Measurements from ENCODE around the gene LMNTD2.

The LMNTD2 gene

DNA sequence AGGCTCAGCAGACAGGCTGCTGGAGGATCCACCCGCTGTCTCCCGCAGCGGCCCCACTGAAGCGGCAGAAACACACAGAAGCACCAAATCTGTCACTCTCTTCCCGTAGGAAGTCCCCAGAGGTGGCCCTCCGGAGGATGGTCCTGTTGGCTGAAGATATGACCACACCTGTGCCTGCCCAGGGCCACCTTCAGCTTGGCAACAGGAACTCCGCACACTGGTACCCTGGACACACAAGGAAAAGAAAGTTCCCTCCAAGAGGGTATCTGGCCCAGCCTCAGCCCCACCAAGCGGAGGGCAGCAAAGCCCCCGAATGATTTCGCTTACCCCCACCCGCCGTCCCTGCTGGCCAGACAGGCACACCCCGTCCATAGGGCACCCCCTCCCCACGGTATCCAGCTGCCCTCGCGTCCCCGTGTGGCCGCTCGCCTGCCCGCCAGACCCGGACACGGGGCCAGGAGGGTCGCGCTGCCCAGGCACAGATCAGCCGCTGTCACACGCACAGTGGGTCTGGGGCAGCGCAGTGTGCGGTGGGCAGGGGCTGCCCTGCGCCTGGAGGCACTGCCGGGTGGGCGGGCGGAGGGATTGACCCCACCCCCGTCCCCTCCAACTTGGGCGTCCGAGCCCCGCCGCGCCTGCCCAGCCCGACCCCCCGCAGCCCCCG is 7.2 kb upstream of the LMNTD2 start:
- no peak for DNase-seq

DNA sequence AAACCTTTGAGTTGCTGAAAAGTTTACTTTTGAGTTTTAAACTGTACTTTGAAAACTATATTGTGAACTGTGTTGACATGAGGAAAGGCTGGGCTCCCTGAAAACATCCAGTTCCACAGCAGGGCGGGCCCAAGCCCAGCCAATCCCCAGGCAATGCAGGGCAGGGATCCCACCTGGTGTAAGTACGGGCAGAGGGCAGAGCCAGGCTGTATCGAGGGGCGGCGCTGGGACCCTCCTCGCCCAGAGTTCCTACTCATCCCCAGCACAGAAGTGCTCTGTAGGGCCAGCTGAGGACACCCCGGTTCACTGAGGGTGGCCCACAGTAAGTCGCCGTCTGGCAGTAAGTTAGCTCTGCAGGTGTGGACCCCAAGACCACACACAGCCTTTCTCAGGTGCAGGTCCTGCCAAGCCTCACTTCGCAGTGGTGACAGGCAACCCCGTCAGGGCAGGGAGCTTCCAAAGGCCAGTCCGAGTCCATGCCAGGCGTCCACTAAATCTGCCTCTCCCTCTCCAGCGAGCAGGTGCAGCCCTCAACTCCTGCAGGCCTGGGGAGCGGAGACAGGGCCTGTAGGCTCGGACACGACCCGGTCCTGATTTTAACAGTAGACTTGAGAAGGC is 6.6 kb upstream of the LMNTD2 start:
- no peak for DNase-seq

DNA sequence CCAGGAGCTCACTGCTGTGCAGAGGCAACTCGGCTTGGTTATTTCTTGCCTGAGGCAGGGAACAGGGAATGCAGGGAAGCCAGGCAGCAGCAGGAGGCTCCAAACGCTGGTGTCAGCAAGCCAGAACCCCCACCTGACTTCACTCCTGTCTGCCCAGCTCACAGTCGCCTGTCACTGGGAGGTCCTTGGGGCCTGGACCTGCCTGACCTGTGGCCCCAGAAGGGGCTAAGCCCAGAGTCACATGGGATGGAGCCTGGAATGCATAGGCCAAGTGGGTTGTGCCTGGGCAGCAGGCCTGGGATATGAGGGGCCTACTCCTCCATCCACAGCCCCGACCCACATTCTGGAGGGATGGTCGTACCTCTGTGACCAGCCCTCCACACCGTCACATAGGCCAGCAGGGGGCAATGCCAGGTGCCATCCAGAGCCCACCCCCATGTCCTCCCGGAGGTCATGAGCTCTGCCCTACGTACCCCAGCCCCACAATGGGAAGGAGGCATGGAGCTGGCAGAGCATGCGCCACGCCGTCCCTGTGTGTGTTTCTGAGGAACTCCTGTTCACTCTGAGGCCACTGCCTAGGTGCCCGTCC is 5.5 kb upstream of the LMNTD2 start:
- no peak for DNase-seq

DNA sequence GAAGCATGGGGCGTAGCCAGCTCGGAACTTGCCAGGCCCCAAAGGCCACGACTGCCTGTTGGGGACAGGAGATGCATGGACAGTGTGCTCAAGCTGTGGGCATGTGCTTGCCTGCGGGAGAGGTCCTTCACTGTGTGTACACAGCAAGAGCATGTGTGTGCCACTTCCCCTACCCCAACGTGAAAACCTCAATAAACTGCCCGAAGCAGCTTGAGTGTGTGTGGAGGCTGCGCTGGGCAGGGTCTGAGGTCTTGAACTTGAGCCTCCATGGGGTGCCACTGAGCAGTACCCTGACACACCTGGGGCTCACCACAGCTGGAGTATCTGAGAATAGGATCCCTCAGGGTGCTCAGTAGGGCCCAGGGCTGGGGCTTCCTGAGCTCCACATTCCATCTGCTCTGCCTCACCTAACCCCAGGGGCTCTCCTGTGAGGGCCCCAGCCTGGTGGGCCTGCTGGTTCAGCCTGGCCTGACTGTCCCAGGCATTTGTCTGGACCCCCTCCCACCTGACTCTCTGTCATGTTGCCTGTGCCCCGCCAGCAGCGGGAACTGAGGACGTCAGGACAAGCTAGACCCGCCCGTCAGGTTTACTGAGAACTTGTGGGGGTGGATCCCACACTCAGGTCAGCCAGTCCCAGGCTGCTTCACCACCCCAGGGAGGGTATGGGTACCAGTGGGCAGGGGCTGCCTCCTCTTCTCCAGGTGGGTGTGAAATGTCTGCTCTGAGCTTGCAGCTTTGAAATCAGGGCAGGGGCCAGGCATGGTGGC is 3.5 kb upstream of the LMNTD2 start:
- DNase-seq: no peak

DNA sequence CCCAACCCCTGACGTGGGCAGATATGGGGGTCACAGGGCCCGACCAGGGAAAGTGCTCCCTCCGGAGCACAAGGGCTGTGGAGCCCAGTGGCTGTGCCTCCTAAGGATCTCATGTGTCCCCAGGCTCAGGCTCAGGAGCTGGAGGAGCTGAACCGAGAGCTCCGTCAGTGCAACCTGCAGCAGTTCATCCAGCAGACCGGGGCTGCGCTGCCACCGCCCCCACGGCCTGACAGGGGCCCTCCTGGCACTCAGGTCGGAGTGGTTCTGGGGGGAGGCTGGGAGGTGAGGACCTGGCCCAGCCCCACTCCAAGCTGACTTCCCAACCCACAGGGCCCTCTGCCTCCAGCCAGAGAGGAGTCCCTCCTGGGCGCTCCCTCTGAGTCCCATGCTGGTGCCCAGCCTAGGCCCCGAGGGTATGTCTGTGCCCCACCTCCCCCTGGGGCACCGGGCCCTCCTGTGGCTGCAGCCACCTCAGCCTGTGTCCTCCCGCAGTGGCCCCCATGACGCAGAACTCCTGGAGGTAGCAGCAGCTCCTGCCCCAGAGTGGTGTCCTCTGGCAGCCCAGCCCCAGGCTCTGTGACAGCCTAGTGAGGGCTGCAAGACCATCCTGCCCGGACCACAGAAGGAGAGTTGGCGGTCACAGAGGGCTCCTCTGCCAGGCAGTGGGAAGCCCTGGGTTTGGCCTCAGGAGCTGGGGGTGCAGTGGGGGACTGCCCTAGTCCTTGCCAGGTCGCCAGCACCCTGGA is 2.7 kb upstream of the LMNTD2 start:
- DNase-seq: no peak

DNA sequence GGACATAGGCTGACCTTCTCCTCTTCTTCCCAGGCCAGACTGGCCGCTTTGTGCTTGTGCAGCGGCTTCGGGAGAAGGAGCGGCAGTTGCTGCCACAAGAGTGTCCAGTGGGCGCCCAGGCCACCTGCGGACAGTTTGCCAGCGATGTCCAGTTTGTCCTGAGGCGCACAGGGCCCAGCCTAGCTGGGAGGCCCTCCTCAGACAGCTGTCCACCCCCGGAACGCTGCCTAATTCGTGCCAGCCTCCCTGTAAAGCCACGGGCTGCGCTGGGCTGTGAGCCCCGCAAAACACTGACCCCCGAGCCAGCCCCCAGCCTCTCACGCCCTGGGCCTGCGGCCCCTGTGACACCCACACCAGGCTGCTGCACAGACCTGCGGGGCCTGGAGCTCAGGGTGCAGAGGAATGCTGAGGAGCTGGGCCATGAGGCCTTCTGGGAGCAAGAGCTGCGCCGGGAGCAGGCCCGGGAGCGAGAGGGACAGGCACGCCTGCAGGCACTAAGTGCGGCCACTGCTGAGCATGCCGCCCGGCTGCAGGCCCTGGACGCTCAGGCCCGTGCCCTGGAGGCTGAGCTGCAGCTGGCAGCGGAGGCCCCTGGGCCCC is 1.6 kb upstream of the LMNTD2 start:
- no peak for DNase-seq

DNA sequence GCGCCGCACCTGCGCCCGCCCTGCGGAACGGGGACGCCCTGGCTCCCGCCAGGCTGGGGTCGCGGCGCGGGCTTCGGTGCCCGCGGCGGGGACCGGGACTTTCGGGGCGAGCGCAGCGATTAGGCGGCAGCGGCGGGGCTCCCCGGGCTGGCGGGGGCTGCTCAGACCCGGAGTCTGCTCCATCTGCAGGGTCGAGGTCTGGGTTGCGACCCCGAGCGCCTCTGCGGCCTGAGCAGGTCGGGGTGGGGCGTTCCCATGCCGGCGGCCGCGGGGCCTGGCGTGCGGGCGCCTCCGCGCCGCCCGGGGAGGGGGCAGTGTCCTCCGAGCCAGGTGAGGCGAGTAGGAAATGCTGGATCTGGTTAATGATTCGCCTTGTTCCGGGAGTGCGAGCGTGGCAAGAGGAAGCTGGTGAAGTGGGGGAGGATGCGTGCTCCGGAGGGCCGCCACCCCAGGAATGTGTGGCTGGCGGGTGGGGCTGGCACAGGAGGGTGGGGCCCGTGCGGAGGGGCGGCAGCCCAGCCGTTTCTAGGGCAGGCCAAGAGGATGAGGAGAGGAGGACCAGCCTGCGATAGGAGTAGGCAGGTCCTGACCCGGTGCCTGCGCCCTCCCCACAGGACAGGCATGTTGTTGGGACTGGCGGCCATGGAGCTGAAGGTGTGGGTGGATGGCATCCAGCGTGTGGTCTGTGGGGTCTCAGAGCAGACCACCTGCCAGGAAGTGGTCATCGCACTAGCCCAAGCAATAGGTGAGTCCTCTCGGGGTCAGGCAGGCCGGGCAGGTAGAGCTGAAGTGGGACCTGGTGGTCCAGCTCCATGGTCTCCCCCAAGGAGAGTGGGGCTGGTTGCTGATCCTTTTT is 838 bp upstream of the LMNTD2 start:
- no peak for DNase-seq

DNA sequence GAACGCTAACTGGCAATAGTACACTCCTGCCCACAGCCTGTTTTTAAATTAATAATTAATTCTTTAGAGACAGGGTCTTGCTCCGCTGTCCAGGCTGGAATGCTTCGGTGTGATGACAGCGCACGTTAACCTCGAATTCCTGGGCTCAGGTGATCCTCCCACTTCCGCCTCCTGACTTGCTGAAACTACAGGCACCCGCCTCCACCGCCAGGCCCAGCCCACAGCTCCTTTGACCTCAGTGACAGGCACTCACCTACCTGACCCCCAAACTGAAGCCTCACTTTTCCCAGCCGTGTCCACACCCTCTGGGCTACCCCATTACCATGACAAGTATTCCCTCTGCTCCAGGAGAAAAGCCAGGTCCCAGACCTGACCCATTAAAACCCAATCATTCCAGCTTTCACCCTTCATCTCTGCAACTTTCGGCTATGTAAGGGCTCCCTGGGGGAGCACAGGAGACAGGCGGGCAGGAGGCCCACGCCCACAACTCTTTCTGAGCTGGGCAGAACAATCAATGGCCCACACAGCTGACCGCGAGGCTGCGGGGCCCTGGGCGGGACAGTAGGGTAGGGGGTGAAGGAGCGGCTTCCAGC is 730 bp downstream of the LMNTD2 start:
- DNase-seq: no peak

DNA sequence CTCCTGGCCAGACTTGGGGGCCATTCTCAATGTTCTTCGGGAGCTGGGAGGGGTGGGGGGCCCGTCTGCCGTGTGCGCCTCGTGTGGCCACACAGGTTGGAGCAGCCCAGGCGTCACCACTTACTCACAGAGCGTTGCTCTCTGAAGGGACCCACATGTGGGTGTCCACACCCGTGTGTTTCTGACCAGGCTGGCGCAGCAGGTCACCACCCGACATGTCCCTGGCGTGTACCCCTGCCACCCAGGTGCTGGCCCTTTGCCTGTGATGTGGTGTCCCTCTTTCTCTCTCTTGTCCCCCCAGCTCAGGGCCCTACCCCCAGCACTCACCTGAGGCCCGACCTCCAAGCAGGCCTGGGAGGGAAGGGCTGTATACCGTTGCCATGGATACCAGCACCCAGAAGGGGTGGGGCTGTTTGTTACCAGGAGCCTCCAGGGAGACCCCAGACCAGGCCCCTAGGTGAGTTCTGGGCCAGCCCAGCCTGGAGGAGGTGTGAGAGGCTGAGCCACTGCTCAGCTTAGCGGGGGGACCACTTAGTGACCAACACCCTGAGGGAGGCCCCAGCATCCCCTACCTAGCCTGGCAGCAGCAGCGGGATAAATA is 1.4 kb downstream of the LMNTD2 start:
- no peak for DNase-seq

DNA sequence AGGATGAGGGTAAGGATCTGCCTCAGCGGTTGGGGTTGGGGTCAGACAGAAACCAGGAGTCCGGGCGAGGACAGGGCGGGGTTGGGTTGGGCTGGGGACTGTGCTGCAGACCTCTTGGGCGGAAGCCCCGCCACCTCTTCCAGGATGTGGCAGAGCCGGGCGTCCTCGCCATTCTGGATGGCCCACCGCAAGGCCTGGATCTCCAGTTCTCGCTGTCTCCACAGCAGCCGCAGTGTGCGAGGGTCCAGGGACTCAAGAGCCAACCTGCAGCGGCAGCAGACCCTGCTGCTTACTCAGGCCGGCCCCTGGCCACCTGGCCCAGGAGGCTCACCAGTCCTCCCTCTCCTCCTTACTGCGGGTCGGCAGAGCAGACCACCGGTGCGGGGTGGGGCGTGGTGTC is 2.0 kb downstream of the LMNTD2 start:
- DNase-seq: no peak

DNA sequence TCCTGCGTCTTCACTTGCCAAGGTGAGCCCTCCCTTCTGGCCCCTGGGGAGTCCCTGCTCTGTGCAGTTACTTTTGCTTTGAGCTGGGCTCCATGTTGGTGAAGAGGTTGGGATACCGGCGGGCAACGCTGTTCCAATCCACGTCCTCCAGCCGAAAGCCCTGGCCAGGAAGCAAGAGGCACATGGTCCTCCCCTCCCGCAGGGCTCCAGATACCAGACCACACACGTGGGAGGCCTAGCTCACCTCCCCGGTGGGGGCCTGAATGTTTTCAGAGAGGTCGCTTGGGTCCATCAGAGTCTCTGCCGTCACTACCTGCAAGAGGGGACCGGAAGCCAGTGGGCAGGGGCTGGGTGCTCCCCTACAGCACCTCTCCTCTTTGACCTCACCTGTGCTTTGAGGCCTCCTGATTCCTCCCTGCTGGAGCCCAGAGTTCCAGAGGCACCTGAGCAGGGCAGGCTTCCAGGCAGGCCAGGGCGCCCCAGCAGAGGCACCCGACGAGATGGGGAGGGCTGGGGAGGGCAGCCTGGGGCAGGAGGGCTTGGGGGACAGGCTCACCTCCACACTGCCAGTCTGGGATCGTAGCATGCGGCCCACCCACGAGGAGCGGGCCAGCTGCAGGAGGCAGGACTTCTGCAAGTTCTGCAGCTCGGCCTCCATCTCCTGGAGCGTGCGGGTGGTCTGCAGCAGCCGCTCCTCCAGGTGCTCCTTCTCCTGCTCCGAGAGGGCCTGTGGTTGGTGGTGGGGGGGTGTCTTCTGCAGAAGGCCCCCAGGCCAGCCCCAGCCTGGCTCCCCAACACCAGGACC is 3.0 kb downstream of the LMNTD2 start:
- no peak for DNase-seq

DNA sequence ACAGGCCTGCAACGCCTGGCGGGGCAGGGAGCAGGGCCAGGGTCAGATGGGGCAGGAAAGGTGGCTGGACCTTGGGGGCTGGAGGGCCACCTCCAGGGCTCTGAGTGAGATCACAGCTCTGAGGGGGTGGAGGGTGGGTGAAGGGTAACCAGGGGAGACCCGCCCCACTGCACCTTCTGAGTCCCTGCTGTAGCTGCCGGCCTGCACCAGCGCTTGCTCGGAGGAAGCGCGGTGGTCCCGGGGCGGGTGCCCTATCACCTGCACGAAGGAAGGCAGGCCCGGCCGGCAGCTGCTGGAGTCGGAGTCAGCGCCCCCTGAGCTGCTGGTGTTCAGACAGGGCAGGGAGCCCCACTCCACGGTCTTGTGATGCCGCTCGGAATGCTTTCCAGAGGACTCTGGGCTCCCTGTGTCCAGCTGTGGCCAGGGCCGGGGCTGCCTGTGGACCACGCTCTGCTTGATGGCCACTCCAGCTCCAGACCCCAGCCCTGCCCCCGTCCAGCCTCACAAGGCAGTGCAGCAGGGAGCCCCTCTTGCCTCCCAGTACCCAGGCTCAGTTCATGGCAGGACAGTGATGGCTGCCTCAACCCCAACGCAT is 3.8 kb downstream of the LMNTD2 start:
- DNase-seq: no peak

DNA sequence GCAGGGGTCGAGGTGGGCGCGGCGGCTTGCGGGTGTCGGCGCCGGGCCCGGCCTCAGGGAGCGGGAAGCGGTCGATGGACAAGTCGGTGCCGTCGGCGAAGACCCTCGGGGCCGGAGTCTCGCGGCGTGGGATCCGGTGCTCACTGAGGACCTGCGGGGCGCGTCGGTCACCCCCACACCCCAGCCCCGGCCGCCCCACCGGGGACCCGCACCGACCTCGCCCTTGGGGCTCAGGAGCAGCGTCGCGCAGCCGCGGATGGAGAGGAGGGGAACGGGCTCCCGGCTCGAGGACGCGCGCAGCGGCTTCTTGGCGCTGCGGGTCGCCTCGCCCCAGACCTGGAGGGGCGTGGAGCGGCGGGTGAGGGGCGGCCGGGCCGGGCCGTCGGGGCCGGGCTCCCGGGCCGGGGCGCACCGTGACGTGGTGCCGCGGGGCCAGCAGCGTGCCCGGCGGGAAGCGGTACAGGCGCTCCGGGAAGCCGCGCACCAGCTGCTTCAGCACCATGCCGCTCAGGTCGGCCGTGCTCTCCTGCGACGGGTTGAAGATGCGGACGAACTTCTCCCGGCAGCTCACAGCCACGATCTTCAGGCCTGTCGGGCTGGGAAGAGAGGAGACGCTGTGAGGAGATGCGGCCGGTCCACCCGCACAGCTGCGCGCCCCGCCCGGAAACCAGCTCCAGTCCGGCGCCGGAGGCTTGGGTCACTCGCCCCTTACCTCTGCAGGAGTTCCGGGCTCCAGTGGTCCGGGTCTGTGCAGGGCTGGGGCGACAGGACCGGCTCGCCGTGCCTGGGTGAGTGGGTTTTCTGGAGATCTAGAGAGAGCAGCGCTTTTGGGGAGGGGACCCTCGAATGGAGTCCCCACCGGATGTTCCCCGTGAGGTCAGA is 4.5 kb downstream of the LMNTD2 start:
- DNase-seq: no peak

DNA sequence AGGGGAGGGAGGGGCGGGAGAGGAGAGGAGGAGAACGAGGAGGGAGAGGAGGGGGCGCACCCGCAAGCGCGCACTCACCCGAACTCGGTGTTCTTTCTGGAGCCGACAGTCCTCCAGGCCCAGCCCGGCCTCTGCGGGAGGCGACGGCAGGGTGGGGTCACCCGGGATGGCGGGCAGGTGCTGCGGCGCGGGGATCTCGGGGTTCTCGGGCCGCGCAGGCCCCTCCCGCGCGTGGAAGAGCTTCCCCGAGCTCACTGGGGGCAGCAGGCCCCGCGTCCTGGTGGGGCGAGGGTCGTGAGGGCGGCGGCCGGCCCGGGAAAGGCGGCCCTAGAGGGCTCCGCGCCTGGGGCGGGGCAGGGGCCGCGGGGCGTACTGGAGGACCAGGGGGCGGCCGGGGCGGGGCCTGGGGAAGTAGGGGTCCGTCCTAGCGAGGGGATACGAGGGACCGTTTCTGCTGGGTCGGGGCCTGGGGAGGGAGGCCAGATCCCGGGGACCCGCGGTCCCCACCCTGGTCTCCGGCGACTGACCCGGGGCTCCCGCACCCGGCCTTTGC is 5.2 kb downstream of the LMNTD2 start:
- no peak for DNase-seq

DNA sequence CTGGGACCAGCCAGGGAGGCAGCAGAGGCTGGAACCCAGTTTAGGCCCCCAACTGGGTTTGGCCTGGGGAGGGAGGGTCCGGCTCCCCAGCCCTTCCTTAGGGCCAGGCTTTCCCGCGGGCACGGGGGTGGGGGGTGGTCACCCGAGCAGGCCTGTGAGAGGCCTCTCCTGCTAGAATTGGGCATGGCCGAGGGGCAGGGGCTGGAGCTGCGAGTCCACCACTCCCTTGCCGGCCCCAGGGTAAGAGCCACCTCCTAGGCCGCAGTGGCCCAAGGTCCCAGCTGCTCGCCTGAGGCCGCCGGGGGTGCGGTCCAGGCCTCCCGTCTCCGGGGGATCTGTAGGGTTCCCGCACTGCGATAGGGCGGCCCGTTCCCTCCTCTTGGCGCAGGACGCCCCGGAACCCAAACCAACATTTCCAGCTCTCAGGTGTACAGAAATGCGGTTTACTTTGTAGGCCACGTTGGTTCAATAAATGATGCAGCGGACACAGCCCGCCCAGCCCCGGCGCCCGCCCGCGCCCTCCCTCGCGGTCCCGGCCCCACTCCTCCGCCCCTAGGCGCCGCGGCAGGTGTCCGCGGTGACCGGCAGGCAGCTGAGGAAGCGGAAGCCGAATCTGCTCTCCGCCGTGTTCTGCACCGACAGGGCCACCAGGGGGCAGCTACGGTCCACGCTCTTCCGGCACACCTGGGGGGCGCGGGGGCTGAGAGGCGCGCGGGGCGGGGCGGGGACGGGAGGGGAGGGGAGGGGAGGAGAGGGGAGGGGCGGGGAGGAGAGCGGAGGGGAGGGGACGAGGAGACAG is 5.9 kb downstream of the LMNTD2 start:
- peak; percentile 79 for DNase-seq

DNA sequence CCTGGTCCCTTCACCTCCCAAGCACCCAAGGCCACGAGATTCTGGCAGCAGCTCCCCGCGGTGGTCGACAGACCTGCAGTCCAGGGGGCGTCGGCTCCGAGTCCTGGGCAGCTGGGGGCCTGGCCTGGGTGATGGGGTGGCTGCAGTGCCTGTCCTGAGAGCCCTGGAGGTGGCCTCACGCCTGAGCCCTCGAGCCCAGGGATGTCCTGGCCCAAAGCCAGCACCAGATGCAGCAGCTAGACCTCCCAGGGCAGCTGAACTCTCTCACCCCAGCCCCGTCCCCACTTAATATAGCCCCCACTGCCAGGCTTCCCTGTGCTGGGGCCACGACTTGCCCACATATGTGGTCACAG is 6.6 kb downstream of the LMNTD2 start:
- no peak for DNase-seq

All from activated naive CD4-positive, alpha-beta T cell treated with Interleukin-2 at 50 U/mL for 16 hours (primary cell).